ENCODE data around the gene SUFU.

- TF ChIP-seq EZH2 (IDR thresholded peaks at IDR 0.05; ENCODE audit: low read depth, unreplicated experiment) (no peak), CTCF (conservative IDR thresholded peaks at IDR 0.05; ENCODE audit: low read depth in 2 of 2) (no peak), EZH2phosphoT487 (IDR thresholded peaks at IDR 0.05; ENCODE audit: unreplicated experiment) (no peak), CREB1 (CRISPR knock-in tag; IDR thresholded peaks at IDR 0.05; ENCODE audit: low read depth) (no peak), ZNF114 (CRISPR knock-in tag; IDR thresholded peaks at IDR 0.05) (no peak), POLR2AphosphoS5 (IDR thresholded peaks at IDR 0.05; ENCODE audit: low read depth) (no peak), REST (IDR thresholded peaks at IDR 0.05; ENCODE audit: unreplicated experiment) (no peak), JUNB (IDR thresholded peaks at IDR 0.05; ENCODE audit: unreplicated experiment) (no peak)
- TF ChIP-seq, protein P1, sequence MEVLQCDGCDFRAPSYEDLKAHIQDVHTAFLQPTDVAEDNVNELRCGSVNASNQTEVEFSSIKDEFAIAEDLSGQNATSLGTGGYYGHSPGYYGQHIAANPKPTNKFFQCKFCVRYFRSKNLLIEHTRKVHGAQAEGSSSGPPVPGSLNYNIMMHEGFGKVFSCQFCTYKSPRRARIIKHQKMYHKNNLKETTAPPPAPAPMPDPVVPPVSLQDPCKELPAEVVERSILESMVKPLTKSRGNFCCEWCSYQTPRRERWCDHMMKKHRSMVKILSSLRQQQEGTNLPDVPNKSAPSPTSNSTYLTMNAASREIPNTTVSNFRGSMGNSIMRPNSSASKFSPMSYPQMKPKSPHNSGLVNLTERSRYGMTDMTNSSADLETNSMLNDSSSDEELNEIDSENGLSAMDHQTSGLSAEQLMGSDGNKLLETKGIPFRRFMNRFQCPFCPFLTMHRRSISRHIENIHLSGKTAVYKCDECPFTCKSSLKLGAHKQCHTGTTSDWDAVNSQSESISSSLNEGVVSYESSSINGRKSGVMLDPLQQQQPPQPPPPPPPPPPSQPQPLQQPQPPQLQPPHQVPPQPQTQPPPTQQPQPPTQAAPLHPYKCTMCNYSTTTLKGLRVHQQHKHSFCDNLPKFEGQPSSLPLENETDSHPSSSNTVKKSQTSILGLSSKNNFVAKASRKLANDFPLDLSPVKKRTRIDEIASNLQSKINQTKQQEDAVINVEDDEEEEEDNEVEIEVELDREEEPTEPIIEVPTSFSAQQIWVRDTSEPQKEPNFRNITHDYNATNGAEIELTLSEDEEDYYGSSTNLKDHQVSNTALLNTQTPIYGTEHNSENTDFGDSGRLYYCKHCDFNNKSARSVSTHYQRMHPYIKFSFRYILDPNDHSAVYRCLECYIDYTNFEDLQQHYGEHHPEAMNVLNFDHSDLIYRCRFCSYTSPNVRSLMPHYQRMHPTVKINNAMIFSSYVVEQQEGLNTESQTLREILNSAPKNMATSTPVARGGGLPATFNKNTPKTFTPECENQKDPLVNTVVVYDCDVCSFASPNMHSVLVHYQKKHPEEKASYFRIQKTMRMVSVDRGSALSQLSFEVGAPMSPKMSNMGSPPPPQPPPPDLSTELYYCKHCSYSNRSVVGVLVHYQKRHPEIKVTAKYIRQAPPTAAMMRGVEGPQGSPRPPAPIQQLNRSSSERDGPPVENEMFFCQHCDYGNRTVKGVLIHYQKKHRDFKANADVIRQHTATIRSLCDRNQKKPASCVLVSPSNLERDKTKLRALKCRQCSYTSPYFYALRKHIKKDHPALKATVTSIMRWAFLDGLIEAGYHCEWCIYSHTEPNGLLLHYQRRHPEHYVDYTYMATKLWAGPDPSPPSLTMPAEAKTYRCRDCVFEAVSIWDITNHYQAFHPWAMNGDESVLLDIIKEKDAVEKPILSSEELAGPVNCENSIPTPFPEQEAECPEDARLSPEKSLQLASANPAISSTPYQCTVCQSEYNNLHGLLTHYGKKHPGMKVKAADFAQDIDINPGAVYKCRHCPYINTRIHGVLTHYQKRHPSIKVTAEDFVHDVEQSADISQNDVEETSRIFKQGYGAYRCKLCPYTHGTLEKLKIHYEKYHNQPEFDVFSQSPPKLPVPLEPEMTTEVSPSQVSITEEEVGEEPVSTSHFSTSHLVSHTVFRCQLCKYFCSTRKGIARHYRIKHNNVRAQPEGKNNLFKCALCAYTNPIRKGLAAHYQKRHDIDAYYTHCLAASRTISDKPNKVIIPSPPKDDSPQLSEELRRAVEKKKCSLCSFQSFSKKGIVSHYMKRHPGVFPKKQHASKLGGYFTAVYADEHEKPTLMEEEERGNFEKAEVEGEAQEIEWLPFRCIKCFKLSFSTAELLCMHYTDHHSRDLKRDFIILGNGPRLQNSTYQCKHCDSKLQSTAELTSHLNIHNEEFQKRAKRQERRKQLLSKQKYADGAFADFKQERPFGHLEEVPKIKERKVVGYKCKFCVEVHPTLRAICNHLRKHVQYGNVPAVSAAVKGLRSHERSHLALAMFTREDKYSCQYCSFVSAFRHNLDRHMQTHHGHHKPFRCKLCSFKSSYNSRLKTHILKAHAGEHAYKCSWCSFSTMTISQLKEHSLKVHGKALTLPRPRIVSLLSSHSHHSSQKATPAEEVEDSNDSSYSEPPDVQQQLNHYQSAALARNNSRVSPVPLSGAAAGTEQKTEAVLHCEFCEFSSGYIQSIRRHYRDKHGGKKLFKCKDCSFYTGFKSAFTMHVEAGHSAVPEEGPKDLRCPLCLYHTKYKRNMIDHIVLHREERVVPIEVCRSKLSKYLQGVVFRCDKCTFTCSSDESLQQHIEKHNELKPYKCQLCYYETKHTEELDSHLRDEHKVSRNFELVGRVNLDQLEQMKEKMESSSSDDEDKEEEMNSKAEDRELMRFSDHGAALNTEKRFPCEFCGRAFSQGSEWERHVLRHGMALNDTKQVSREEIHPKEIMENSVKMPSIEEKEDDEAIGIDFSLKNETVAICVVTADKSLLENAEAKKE (CRISPR knock-in tag; IDR thresholded peaks at IDR 0.05), result no peak
- TF ChIP-seq, protein P2, sequence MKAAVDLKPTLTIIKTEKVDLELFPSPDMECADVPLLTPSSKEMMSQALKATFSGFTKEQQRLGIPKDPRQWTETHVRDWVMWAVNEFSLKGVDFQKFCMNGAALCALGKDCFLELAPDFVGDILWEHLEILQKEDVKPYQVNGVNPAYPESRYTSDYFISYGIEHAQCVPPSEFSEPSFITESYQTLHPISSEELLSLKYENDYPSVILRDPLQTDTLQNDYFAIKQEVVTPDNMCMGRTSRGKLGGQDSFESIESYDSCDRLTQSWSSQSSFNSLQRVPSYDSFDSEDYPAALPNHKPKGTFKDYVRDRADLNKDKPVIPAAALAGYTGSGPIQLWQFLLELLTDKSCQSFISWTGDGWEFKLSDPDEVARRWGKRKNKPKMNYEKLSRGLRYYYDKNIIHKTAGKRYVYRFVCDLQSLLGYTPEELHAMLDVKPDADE (IDR thresholded peaks at IDR 0.05), result no peak
Observed at GRCh38 chr10:102624094-102624493, 120.3 kb downstream of the SUFU start.
